GM18508 (cell line): ENCODE measurements around the gene LYPD1.
"Not testable (repeated sequence)": the region's sequence is repeated elsewhere in the genome, so short reads cannot be mapped to it uniquely, and the experiment has no call there.

Experiments used
- ATAC-seq: cut with Tn5 transposase; IDR thresholded peaks from one replicate; pipeline ENCODE4 v1.9.1; 2021; ENCODE audit warnings: moderate number of reproducible peaks; ENCODE audit not compliant: insufficient read depth, unreplicated experiment

LYPD1 gene, protein sequence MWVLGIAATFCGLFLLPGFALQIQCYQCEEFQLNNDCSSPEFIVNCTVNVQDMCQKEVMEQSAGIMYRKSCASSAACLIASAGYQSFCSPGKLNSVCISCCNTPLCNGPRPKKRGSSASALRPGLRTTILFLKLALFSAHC

DNA sequence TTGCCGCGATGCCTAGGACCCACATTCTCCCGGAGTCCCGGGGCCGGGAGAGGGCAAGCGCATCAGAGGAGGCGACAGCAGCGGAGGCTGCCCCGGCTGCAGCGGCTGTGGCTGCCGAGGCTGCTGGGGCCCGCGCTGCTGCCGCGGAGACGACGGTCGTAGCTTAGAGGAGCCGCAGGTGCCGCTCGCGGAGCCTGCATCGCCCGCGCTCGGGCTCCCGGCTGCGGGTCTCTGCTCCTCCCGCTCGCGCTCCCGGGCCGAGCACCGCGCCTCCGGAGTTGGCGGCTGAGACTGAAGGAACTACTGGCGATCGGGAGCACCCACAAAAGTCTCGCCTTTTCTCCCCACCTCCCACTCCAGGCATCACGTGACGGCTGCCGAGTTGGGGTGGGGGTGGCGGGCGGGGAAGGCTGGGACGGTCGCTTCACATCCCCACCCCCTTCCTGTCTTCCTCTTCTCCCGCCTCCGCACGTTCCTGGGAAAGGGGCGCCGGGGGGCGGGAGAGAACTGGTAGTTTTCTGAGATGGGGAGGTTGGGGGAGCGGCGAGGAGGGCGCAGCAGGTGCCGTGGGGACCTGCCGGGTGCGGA lies at the start of gene LYPD1:
TSS of gene LYPD1 (minus strand) at position 298 of the 588 bp plus-strand sequence. CDS start at position 25, 273 bp downstream.
- ATAC-seq: no peak

DNA sequence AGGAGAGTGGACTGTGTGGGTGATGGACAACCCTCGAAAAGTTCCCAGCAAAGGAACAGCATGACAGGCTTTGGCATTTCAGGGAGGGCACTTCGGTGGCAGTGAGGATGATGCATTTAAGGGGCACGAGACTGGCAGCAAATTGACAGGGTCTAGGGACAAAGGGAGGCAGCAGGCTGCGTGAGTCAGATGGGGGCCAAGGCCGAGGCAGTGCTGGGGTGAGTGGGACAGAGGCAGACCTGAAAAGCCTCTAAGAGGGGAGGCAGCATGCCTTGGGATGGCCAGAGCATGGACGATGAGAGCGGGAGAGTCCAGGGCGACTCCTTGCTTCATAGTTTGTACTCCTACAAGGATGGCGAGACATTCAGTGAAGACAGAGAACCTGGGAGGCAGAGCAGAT lies 49.5 kb upstream of the LYPD1 start:
- ATAC-seq: no peak

DNA sequence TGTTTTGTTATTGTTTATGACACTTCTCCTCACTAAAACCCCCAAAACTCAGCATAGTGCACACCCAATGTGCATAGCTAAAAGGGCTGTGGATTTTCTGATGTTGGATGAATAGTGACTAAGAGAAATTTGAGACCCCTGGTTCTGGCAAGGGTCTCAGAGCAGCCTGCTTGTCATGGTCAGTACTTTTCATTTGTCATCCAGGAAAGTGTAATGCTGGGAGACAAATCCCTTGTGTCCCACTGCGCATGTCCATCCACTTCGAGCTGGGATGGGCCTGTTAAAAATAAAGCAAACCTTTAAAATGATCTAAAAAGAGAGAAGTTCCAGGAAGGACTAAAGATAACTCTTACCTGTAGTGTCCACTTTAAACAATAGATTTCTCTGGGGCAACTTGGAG lies 46.9 kb upstream of the LYPD1 start:
- no peak for ATAC-seq

DNA sequence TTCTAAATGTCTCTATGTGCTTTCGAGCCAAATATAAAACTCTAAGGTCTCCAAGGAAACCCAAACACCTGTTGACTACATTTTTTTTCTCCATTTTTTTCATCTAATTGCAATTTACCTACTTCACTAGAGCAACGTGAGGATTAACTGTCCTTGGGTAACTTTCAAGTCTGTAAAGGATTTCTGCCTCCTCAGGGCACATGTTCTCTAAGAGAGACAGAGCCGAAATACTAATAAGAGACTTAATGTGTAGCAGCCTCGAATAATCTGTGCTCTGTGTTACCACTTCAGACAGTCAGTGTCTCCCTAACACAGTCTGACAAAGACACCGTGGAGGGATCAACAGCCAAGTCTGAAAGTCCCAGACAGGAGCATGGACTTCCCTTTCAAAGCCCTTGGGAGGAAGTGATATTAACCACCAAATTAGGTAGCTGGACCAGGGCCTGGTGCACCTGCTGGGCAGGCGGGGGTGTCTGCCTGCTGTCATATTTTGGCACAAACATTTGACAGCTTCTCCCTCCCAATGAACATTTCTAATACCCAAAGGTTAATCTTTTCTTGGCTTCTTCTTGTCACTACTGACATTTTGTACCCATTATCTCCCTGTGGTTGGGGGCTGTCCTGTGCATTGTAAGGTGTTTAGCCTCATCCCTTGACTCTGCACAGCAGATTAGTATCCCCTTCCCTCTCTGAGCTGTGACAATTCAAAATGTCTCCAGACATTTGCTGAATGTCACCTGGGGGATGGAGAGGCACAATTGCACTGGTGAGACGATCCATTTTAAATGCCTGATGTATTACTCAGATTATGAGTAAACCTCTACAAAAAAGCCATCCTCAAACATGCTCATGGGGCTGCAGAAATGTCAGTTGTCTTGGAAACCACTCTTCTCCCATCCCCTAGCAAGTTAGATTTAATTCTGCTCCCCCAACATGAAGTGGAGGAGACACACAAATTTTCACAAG lies 45.7 kb upstream of the LYPD1 start:
- ATAC-seq: peak; percentile 81

DNA sequence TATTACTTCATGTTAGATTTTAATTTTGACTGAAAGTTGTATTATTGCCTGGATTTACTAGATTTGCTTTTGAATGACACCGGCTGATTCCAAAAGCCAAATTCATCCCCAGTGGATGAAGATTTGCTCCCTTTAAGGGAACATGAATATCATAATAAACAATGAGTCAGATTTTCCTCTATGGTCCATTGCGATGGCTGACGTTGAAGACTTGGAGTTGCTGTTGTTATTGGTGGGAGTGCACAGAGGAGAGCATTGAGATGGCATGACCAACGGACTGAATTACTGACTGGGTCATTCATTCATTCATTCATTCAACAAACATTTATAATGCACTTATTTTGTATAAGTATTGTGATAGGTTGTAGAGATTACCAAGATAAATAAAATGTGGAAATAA lies 33.4 kb upstream of the LYPD1 start:
- ATAC-seq: no peak

DNA sequence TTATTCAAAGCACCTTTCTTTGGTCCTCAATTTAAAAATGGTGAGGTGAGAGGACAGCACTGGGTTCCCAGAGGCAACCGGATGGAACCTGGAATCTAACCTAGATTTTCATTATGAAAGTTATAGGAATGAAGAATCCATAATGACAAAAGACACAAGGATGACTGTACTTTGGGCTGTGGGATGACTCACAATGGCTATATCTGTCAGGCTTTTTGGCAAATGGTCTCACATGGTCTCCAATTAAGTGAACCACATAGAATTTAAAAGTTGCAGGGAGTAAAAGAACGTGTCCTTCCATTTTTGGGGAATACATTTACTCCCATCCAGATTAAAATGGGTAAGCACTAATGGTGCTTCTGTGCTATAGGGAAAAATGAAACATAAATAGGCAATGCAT lies 31.8 kb upstream of the LYPD1 start:
- no peak for ATAC-seq

DNA sequence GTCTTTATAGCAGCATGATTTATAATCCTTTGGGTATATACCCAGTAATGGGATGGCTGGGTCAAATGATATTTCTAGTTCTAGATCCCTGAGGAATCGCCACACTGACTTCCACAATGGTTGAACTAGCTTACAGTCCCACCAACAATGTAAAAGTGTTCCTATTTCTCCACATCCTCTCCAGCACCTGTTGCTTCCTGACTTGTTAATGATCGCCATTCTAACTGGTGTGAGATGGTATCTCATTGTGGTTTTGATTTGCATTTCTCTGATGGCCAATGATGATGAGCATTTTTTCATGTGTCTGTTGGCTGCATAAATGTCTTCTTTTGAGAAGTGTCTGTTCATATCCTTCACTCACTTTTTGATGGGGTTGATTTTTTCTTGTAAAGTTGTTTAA lies 29.8 kb upstream of the LYPD1 start:
- ATAC-seq: not testable (repeated sequence)

DNA sequence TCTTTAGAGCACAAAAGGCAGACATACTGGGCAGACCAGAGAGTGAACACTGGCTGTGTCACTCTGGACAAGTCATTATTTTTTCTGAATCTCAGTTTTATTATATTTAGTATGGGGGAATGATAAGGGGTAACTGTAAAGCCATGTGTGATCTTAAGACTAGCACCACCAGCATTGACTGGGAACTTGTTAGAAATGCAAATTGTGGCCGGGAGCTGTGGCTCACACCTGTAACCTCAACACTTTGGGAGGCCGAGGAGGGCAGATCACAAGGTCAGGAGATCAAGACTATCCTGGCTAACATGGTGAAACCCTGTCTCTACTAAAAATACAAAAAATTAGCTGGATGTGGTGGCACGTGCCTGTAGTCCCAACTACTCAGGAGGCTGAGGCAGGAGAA lies 28.3 kb upstream of the LYPD1 start:
- ATAC-seq: not testable (repeated sequence)

DNA sequence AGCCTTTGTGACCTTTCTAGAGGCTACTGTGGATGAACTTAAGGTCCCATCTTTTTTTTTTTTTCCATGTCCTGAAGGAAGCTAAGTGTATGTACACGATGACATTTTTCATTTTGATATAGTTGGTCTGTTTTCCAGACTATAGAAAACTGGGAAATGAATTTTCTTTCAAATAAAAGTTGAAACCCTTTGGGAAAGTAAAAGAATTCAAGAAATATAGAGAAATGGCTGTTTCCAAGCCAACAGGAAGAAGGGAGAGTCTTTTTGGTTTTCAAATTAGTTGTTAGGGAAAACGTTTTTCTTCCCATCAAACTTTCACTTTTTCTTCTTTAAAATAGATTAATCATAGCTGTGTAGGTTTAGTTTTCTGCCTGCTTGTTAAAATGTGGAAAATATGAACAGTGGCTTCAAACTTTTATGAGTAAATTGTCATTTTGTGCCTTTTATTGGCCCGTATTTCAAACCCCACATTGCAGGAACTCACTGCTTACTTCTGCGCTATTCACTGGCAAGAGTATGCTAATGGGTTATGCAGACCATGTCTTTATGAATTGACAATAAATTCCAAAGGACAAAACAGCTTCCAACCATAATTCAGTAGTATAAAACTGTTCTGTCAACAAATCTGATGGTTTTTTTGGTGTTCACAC lies 27.7 kb upstream of the LYPD1 start:
- ATAC-seq: no peak

DNA sequence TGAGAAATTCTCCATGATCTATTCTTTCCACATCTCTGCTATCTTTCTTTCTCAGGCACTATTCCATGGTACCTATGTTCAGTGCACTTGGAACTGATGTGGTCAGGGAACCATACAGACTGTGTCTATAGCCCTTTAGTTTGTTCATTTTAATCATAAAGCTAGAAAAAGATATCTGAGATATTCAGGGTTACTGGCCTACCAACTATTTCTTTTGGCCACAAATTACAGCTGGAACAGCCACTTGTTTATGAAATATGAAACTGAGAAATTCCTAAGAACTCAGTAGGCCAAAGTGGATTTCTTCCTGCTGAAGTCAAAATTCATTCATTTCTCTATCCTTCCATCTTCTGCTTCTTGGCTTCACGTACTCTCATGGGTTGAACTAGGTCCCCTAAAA lies 22.8 kb upstream of the LYPD1 start:
- no peak for ATAC-seq

DNA sequence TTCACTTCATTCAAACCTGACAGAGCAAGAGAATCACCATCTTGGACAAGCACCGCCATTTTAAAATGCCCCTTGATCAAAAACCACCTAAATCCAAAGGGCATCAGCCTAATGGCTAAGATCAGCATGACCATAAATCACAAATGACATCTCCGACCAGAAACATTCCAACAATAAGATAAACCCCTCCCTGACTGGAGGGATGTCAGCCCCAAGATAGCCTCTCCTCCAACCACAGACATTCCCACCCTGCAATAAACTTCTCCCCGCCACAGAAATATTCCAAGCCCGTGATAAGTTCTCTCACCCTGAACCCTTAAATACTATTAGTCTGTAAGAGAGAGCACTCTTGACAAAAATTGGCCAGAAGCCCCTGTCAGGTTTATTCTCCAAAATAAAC lies 21.6 kb upstream of the LYPD1 start:
- no peak for ATAC-seq

DNA sequence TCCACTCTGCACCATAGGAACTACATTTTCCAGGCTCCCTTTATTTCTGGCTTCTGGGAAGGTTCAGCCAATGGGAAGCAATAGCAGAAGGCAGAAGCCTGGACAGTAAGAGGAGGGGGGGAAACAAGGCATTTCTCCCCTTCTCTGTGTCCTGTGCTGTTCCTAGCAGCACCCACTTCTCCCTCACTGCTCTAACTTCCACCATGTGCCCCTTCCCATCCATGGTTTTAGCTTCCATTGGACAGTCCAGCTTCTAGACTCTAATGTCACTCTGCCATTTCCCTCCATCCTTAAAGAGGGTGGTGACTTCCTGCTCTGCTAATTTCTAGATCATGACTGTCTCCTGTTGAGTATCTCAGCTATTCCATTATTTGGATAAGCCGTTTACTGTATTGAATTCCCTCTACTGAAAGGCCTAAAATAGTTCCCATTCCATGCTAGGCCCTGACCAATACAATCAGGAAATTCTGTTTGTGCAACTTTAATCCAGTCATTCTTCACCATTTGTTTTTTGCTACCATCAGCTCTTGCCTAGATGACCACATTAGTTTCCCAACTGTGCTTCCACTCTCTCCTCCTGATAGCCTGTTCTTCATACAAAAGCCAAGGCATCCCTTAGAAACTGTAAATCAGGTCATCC lies 20.8 kb upstream of the LYPD1 start:
- no peak for ATAC-seq

DNA sequence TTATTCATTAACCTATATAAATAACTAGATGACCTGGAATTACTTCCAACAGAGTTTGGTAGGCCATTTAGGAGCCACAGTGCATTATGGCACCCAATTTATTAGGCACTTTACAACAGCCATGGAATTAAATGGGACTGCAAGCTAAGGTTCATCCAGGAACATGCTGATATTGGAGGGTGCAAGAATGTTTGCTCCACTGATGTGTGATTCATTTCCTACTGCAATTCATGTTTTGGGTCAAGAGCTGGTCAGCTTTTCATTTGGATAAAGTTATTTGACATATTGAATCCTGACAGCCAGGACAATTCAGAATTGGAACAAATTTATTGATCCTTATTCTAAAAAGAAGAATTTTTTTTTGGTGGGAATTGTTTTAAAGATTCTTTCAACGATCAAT lies 11.8 kb upstream of the LYPD1 start:
- no peak for ATAC-seq

DNA sequence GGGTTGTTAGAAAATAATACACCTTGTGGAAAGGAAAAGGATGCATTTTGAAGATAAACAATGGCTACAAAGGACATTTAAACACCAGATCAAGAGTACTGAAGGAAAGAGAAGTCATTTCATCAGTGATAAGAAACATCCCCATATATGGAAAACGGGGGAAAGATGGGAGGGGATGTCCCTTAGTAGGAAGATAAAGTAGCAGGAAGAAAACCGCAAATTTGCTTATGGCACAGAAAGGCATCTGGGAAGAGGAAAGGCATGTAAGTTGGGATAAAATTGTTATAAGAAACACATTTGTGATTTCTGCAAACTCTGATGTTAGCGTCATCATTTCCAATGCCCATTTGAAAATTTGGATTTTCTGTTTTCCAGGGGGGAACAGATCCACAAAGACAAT lies 10.5 kb upstream of the LYPD1 start:
- ATAC-seq: no peak

DNA sequence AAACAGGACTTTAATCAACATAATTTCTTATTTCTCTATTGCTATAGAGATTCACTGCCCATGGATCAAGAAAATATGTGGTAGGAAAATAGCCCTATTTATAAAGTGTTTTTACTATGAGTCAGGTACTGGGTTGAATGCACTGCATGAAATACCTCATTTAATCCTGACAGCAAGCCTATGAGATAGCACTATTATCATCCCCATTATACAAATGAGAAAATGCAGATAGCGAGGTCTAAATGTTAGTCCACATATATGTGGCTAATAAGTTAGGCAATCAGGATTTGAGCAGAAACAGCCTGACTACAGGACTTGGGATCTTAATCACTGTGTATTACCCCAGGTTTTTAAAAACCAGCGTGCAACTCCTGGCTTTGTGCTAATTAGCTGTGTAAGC lies 8.5 kb upstream of the LYPD1 start:
- ATAC-seq: no peak

DNA sequence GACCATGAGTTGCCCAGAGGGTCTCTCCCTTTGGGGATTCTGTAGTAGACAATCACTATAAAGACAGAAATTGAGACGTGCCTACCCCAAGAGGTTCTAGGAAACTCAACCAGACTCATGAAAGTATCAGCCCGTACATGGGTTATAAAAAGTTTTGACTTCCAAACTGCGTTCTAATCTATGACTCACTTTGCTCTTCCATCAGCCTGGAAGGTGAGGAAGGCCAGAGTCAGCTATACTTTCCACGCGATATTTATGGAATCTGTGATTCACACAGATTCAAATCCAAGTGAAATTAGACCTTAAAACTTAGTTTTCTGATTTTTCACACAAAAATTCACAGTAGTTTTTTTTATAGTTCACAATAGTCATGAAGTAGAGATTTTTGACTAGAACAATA lies 7.7 kb upstream of the LYPD1 start:
- no peak for ATAC-seq

DNA sequence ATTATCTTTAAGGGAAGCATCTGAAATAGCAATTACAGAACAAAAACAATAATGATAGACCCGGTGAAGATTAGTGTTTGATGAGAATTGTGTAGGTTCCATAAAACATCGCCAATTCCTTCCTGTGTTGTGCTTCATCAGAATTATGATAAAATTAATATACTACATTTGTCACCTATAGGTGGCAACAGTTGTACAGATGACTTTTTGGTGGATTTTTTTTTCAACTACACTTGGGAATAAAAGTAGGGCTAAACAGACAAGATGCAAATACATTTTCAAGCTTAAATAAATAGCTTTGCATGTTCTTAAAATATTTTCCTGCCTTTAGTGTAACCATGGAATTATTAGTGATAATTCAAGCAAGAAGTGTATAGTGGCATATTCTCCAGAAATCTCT lies 7.0 kb upstream of the LYPD1 start:
- no peak for ATAC-seq

DNA sequence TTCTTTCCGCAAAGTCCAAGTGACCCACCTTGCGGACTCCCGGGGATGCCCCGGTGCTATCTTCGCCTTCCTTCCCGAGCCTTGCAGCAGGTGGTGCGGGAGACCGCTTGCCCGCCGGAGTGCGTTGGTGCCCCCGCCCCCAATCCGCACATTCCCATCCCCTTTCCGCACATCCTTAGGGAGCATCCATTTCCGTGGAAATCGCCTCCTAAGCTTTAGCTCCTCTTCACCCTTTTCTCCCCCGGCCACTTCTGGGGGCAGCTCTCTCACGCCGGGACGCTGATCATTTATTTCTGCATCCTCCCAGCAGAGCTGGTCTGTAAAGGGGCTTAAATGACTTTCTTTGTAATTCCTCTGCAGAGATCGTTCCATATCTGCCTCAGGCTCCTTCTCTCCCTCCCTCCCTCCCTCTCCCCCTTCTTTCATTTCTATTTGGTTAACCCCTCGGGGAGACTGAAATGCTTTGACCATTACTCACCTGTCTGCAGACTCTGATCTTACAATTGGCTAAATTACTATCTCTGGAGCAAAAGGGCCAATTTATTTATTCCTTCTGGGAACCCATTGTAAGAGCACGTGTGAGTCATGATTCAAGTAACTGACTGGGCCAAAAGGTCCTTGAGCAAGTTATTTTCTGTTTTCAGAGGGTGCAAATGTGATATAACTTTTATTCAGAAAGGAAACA lies 1.3 kb upstream of the LYPD1 start:
- ATAC-seq: no peak

DNA sequence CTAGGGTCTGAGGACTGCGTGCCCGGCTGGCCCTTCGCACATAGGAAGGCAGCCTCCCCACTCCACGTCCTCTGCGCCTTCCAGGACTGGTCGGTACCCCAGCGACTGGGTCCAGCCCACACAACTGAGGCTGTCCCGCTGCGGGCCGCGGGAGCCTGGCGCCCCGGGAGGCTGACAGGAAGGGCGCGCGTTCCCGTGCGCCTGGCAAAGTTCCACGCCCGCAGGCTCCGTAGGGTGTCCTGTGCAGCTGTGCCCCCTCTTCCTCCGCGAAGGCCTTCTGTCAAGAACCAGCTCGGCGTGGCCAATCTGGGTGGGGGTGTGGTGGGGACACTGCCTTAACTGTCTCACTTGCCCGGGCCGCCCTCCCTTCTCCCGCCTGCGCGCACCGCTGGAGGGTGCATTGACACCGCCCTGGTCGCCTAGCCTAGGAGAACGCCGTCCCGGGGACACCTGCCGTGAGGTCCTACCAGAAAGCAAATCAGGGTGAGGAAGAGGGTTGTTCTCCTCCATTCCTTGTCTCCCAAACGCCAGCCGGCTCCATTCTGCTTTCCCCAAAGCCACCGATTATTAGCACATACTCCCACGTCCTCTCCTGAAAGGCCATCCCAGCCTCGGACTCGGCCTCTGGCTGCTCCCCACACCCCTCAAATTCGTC lies 618 bp upstream of the LYPD1 start:
- ATAC-seq: no peak
